Stimulated activated naive B cell treated with anti-CD40 and anti-IgM and Interleukin-4, amounts not matched to agents 10 μg/mL and 1 μg/mL and 100 μg/mL, for 72 hours (primary cell): ENCODE data around the gene CUEDC2.

Source experiments
- ATAC-seq, 2 donors: fragments of 150-1000 bp; cut with Tn5 transposase; replicated peaks; 2 replicates each; pipeline ENCODE4 v1.10.0; 2021; ENCODE audit warnings: moderate library complexity in 1 of 2
- DNase-seq: peaks from one replicate; pipeline ENCODE4 v3.0.0; 2021
- H3K27ac Mint-ChIP-seq: one replicate; pipeline ENCODE4 v1.8.0; 2022; ENCODE audit warnings: mild to moderate bottlenecking, mixed read lengths
- H3K27me3 Mint-ChIP-seq, 2 donors: one replicate each; pipeline ENCODE4 v1.8.0; 2022; ENCODE audit warnings: mixed read lengths in 2 of 2
- H3K36me3 Mint-ChIP-seq, 2 donors: one replicate each; pipeline ENCODE4 v1.8.0; 2022; ENCODE audit warnings: mixed read lengths in 2 of 2, mild to moderate bottlenecking in 1 of 2
- H3K4me1 Mint-ChIP-seq, 2 donors: one replicate each; pipeline ENCODE4 v1.8.0; 2022; ENCODE audit warnings: mixed read lengths in 2 of 2, mild to moderate bottlenecking in 1 of 2
- H3K4me3 Mint-ChIP-seq, 2 donors: one replicate each; pipeline ENCODE4 v1.8.0; 2022; ENCODE audit warnings: mild to moderate bottlenecking in 2 of 2, mixed read lengths in 2 of 2, moderate library complexity in 1 of 2
- H3K9me3 Mint-ChIP-seq, 2 donors: one replicate each; pipeline ENCODE4 v1.8.0; 2022; ENCODE audit warnings: mixed read lengths in 2 of 2, mild to moderate bottlenecking in 1 of 2

CUEDC2 gene

GRCh38 chr10:102432162-102432950 lies at the start of gene CUEDC2:
Gene CUEDC2 (minus strand): TSS chr10:102432574. CDS start chr10:102425188, 7,386 bp downstream.
- peak within 1 kb of the TSS; percentile 93 to 96 for H3K4me3 Mint-ChIP-seq

GRCh38 chr10:102480396-102480795 lies 48.0 kb upstream of the CUEDC2 start:
- no peaks in the 10 kb centered on the region for H3K27me3 Mint-ChIP-seq
- no peak for ATAC-seq

More at GRCh38 chr10:102432162-102432950, at the start of gene CUEDC2:
- ATAC-seq (peak; percentile 93 to 97), DNase-seq (peak; percentile 96)
- no peaks in the 10 kb centered on the region for H3K9me3 Mint-ChIP-seq
- no peaks in the 10 kb centered on the region for H3K27me3 Mint-ChIP-seq
- peaks cover 31 to 52% of the 10 kb centered on the region in 2 donors for H3K4me1 Mint-ChIP-seq
- peak within 1 kb of the TSS; percentile 94 for H3K27ac Mint-ChIP-seq
- peaks cover 10 to 12% of the 10 kb centered on the region in 2 donors for H3K36me3 Mint-ChIP-seq

GRCh38 chr10:102479651-102480050 lies 47.3 kb upstream of the CUEDC2 start:
- no peak overlapping the region for H3K4me3 Mint-ChIP-seq
- peaks cover 34 to 49% of the 10 kb centered on the region in 2 donors for H3K36me3 Mint-ChIP-seq
- peaks cover 9 to 21% of the 10 kb centered on the region in 2 donors for H3K4me1 Mint-ChIP-seq
- peak overlapping the region; percentile 92 for H3K27ac Mint-ChIP-seq
- no peaks in the 10 kb centered on the region for H3K9me3 Mint-ChIP-seq
- no peaks in the 10 kb centered on the region for H3K27me3 Mint-ChIP-seq
- DNase-seq (no peak), ATAC-seq (no peak)

More at GRCh38 chr10:102480396-102480795, 48.0 kb upstream of the CUEDC2 start:
- Mint-ChIP-seq H3K4me3 (no peak overlapping the region), H3K9me3 (no peaks in the 10 kb centered on the region), H3K4me1 (peaks cover 9 to 21% of the 10 kb centered on the region in 2 donors), H3K36me3 (peaks cover 32 to 49% of the 10 kb centered on the region in 2 donors), H3K27ac (peak overlapping the region; percentile 0)
- no peak for DNase-seq

GRCh38 chr10:102476466-102477141 lies 44.2 kb upstream of the CUEDC2 start:
- Mint-ChIP-seq H3K27me3 (no peaks in the 10 kb centered on the region), H3K4me1 (peaks cover 13 to 21% of the 10 kb centered on the region in 2 donors), H3K9me3 (no peaks in the 10 kb centered on the region), H3K27ac (peak overlapping the region; percentile 47), H3K36me3 (peaks cover 28 to 37% of the 10 kb centered on the region in 2 donors), H3K4me3 (no peak overlapping the region)
- no peak for ATAC-seq
- no peak for DNase-seq

- Mint-ChIP-seq H3K9me3 (no peaks in the 10 kb centered on the region), H3K27ac (peak overlapping the region; percentile 44), H3K4me3 (no peak overlapping the region), H3K27me3 (no peaks in the 10 kb centered on the region), H3K36me3 (peaks cover 29 to 36% of the 10 kb centered on the region in 2 donors), H3K4me1 (peaks cover 11 to 12% of the 10 kb centered on the region in 2 donors)
- no peak for ATAC-seq
- no peak for DNase-seq
Observed at GRCh38 chr10:102475451-102476040, 43.2 kb upstream of the CUEDC2 start.

- no peaks in the 10 kb centered on the region for H3K27me3 Mint-ChIP-seq
Observed at GRCh38 chr10:102473445-102474331, 41.3 kb upstream of the CUEDC2 start.

GRCh38 chr10:102470579-102471546 lies 38.5 kb upstream of the CUEDC2 start:
- Mint-ChIP-seq H3K27me3 (no peaks in the 10 kb centered on the region), H3K4me1 (peaks cover 0 to 4% of the 10 kb centered on the region in 2 donors), H3K36me3 (peaks cover 20 to 31% of the 10 kb centered on the region in 2 donors), H3K27ac (no peak overlapping the region), H3K9me3 (no peaks in the 10 kb centered on the region), H3K4me3 (no peak overlapping the region)
- DNase-seq (no peak), ATAC-seq (no peak)

More at GRCh38 chr10:102473445-102474331, 41.3 kb upstream of the CUEDC2 start:
- ATAC-seq (no peak), DNase-seq (no peak)
- H3K4me1 Mint-ChIP-seq = peaks cover 2 to 4% of the 10 kb centered on the region in 2 donors
- no peaks in the 10 kb centered on the region for H3K9me3 Mint-ChIP-seq
- H3K27ac Mint-ChIP-seq = peak overlapping the region; percentile 88
- H3K36me3 Mint-ChIP-seq = peaks cover 20 to 32% of the 10 kb centered on the region in 2 donors
- H3K4me3 Mint-ChIP-seq = no peak overlapping the region

- H3K4me3 Mint-ChIP-seq = no peak overlapping the region
- no peak for ATAC-seq
- H3K9me3 Mint-ChIP-seq = no peaks in the 10 kb centered on the region
- H3K36me3 Mint-ChIP-seq = peaks cover 10 to 23% of the 10 kb centered on the region in 2 donors
- DNase-seq = no peak
- H3K4me1 Mint-ChIP-seq = peaks cover 4 to 6% of the 10 kb centered on the region in 2 donors
- H3K27me3 Mint-ChIP-seq = no peaks in the 10 kb centered on the region
- no peak overlapping the region for H3K27ac Mint-ChIP-seq
Observed at GRCh38 chr10:102468683-102469082, 36.3 kb upstream of the CUEDC2 start.

- no peaks in the 10 kb centered on the region for H3K27me3 Mint-ChIP-seq
- H3K4me3 Mint-ChIP-seq = no peak overlapping the region
- no peak overlapping the region for H3K27ac Mint-ChIP-seq
- peaks cover 7 to 23% of the 10 kb centered on the region in 2 donors for H3K36me3 Mint-ChIP-seq
- H3K4me1 Mint-ChIP-seq = peaks cover 5 to 12% of the 10 kb centered on the region in 2 donors
- H3K9me3 Mint-ChIP-seq = no peaks in the 10 kb centered on the region
- ATAC-seq = no peak
- DNase-seq = no peak
Observed at GRCh38 chr10:102467971-102468438, 35.6 kb upstream of the CUEDC2 start.

- Mint-ChIP-seq H3K27ac (no peak overlapping the region), H3K4me3 (no peak overlapping the region), H3K9me3 (no peaks in the 10 kb centered on the region), H3K27me3 (no peaks in the 10 kb centered on the region), H3K4me1 (peaks cover 11 to 19% of the 10 kb centered on the region in 2 donors), H3K36me3 (peaks cover 7 to 19% of the 10 kb centered on the region in 2 donors)
- DNase-seq = no peak
- no peak for ATAC-seq
Observed at GRCh38 chr10:102467318-102467717, 34.9 kb upstream of the CUEDC2 start.

- Mint-ChIP-seq H3K4me3 (no peak overlapping the region), H3K36me3 (peaks cover 3 to 12% of the 10 kb centered on the region in 2 donors), H3K4me1 (peaks cover 23 to 37% of the 10 kb centered on the region in 2 donors), H3K27me3 (no peaks in the 10 kb centered on the region), H3K9me3 (no peaks in the 10 kb centered on the region), H3K27ac (no peak overlapping the region)
- ATAC-seq (no peak), DNase-seq (no peak)
Observed at GRCh38 chr10:102465466-102465865, 33.1 kb upstream of the CUEDC2 start.

GRCh38 chr10:102463983-102464382 lies 31.6 kb upstream of the CUEDC2 start:
- peaks cover 0 to 3% of the 10 kb centered on the region in 2 donors for H3K36me3 Mint-ChIP-seq
- peaks cover 23 to 37% of the 10 kb centered on the region in 2 donors for H3K4me1 Mint-ChIP-seq
- H3K9me3 Mint-ChIP-seq = no peaks in the 10 kb centered on the region
- H3K4me3 Mint-ChIP-seq = no peak overlapping the region
- no peak for ATAC-seq
- H3K27me3 Mint-ChIP-seq = no peaks in the 10 kb centered on the region
- DNase-seq = no peak
- no peak overlapping the region for H3K27ac Mint-ChIP-seq
